GM12864 (cell line): ENCODE results near the gene NCBP2L.

ENCODE experiments used
- DNase-seq: peaks from one replicate; pipeline ENCODE4 v3.0.0-alpha.2; 2011; ENCODE audit warnings: low read depth
- H3K4me3 ChIP-seq: 2 replicates; pipeline ENCODE4 v1.5.1; 2011; ENCODE audit warnings: mild to moderate bottlenecking, low read depth, low read length, control low read depth
- CTCF ChIP-seq: IDR thresholded peaks from 2 replicates; pipeline ENCODE4 v1.5.1; 2011; ENCODE audit warnings: low read depth, mild to moderate bottlenecking, moderate library complexity, low read length, control low read depth, inconsistent platforms; ENCODE audit errors: missing control alignments

NCBP2L gene

DNA sequence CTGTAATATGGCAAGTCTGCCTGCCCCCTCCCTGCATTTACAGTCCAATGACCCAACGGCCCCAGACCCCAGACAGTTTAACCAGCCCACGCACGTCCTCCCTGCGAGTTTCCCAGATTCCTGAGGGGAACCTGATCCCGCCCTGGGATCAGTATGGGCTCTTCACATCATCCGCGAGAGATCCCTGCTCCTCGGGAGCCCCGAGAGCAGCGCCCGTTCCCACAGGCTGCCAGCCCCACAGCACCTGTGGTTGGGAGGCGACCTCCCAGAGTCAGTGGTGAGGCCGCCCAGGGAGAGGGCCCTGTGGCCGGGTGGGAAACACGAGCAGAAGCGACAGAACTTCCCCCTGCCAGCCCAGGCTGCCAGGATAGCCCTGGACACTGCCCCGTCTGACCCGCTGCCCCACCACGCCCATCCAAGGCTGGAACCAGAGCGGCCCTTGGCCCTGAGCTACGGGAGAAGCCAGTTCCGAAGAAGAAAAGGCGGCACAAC, 34.8 kb upstream of the NCBP2L start:
- H3K4me3 ChIP-seq = no peak overlapping the region
- DNase-seq = no peak
- no peak for TF ChIP-seq CTCF

GRCh38 chrX:107743995-107744394, 33.5 kb upstream of the NCBP2L start:
- no peak overlapping the region for H3K4me3 ChIP-seq
- no peak for DNase-seq
- TF ChIP-seq CTCF = no peak

GRCh38 chrX:107744868-107745267, 32.7 kb upstream of the NCBP2L start:
- DNase-seq = no peak
- TF ChIP-seq CTCF = no peak
- H3K4me3 ChIP-seq = no peak overlapping the region

DNA sequence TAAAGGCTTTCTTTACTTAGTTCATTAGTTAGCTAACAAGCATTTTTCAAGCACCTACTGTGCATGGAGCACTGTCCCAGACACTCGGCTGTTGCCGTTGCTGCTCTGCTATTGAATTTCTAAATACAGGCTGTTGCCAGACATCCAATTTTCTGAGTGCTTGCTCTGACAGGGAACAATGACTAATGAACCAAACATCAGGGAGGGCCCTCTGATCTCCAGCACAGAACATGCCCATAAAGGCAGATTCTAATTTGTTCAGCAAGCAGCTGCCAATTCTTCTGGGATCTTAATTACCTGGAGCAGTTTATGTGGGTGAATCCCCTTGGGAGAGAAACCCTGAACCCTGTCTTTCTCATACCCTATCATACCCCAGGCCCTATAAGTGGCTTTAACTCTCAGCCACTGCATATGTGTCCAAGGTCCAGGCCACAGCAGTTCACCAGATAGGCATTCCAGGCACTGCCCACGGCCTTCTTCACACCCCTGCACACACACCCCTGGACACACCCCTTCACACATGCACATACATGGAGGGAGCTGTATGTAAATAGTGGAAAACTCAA, 29.9 kb upstream of the NCBP2L start:
- no peak for TF ChIP-seq CTCF
- no peak for DNase-seq
- no peak overlapping the region for H3K4me3 ChIP-seq

DNA sequence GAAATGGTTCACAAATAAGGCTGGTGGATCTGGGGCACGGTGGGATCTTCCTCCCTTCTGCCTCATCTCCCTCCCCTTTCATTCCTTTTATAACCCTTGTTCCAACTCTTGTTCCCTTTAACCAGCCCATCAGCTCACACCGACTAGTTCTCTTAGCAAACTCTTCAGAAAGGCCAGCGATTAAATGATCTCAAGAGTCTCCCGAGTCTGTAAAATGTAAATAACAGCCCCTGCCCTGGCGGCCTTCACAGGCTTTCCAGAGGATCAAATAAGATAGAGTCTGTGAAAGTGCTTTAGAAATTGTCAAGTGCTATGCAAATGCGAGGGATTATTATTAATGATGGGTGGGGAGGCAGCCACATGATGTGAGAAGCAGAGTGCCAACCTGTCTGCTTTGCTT, 29.0 kb upstream of the NCBP2L start:
- no peak for DNase-seq
- no peak for TF ChIP-seq CTCF
- H3K4me3 ChIP-seq = no peak overlapping the region

- no peak for TF ChIP-seq CTCF
- H3K4me3 ChIP-seq = no peak overlapping the region
- no peak for DNase-seq
These were observed 27.3 kb upstream of the NCBP2L start for GRCh38 chrX:107750263-107750662.

DNA sequence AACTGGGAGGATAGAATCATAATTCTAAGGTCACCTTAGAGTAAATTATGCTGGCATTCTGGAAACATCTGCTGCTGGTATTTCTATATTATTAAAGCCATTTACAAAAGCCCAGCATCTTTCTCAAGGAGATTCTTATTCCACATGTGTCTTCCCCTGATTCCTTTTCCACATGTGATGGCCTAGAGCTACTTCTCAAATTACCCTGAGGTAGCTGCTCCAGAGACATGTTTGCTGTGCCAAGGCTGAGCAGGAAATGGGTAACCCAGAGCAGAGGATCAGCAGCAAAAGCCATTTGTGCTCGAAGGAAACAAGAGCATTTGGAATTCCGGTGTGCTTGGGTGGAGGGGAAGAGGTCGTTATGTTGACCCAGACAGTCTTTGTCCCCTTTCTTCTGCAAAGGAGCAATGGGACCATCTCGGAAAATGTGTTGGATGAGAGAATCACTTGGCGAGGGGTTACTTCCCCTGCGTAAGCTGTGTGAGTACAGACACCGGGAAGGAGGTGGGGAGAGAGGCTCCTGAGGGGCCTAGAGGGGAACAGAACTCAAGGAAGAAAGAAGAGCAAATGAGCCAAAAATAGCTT, 26.6 kb upstream of the NCBP2L start:
- no peak for DNase-seq
- H3K4me3 ChIP-seq = no peak overlapping the region
- TF ChIP-seq CTCF = no peak
